HepG2 (cell line): ENCODE data around the gene TUBB4B. TPM values are rescaled to one million over a fixed set of nuclear protein-coding genes. Genes with fewer than 3 reads are reported as not detected.

ENCODE experiments used
- CBX5 ChIP-seq: sonication (generic); formaldehyde crosslinking; IDR thresholded peaks from 2 replicates; pipeline ENCODE4 v1.4.0; 2020; ENCODE audit warnings: missing genetic modification reagents, borderline replicate concordance
- FIP1L1 ChIP-seq: fragments of 200-400 bp; formaldehyde crosslinking; IDR thresholded peaks from 2 replicates; pipeline ENCODE4 v1.6.1; 2018; ENCODE audit warnings: low read depth, mild to moderate bottlenecking, low read length, moderate library complexity, borderline replicate concordance; ENCODE audit not compliant: insufficient read depth
- HNRNPL ChIP-seq: fragments of 200-400 bp; formaldehyde crosslinking; IDR thresholded peaks from 2 replicates; pipeline ENCODE4 v1.6.1; 2017; ENCODE audit warnings: mild to moderate bottlenecking, low read depth, low read length
- MNT ChIP-seq: fragments of 450-650 bp; IDR thresholded peaks from 2 replicates; pipeline ENCODE4 v1.6.1; 2016
- NONO ChIP-seq, 2 experiments: fragments of 450-650 bp in 1 of 2; sonication (generic) in 1 of 2; formaldehyde crosslinking in 1 of 2; IDR thresholded peaks in 1 of 2; conservative IDR thresholded peaks in 1 of 2; 2 replicates each; pipeline versions ENCODE4 v1.6.1 to v1.8.0; 2017 to 2022; ENCODE audit warnings: mild to moderate bottlenecking in 1 of 2, missing genetic modification reagents in 1 of 2, moderate library complexity in 1 of 2
- POLR2G ChIP-seq: fragments of 200-400 bp; formaldehyde crosslinking; IDR thresholded peaks from 2 replicates; pipeline ENCODE4 v1.6.1; 2018; ENCODE audit warnings: mild to moderate bottlenecking, low read depth, low read length, moderate library complexity
- RBFOX2 ChIP-seq: fragments of 200-400 bp; formaldehyde crosslinking; IDR thresholded peaks from 2 replicates; pipeline ENCODE4 v1.6.1; 2017; ENCODE audit warnings: low read depth, mild to moderate bottlenecking, low read length
- RFX1 ChIP-seq: fragments of 450-650 bp; IDR thresholded peaks from 2 replicates; pipeline ENCODE4 v1.6.1; 2017
- SALL1 ChIP-seq: sonication (generic); formaldehyde crosslinking; IDR thresholded peaks from 2 replicates; pipeline ENCODE4 v1.8.0; 2022; ENCODE audit warnings: mild to moderate bottlenecking, missing genetic modification reagents
- SP4 ChIP-seq: sonication (generic); formaldehyde crosslinking; IDR thresholded peaks from 2 replicates; pipeline ENCODE4 v1.8.1; 2023; ENCODE audit warnings: mild to moderate bottlenecking, missing genetic modification reagents
- U2AF1 ChIP-seq: fragments of 200-400 bp; formaldehyde crosslinking; optimal IDR thresholded peaks from 2 replicates; pipeline ENCODE3; 2017; ENCODE audit warnings: mild to moderate bottlenecking, low read depth, low read length
- ZNF143 ChIP-seq: sonication (generic); formaldehyde crosslinking; IDR thresholded peaks from 2 replicates; pipeline ENCODE4 v1.4.0; 2020; ENCODE audit warnings: missing genetic modification reagents
- ZNF256 ChIP-seq: sonication (generic); formaldehyde crosslinking; conservative IDR thresholded peaks from 2 replicates; pipeline ENCODE4 v1.4.0; 2020; ENCODE audit warnings: missing genetic modification reagents
- ZNF274 ChIP-seq: sonication (generic); formaldehyde crosslinking; IDR thresholded peaks from 2 replicates; pipeline ENCODE4 v1.5.1; 2020; ENCODE audit warnings: mild to moderate bottlenecking, missing genetic modification reagents
- ZNF552 ChIP-seq: sonication (generic); formaldehyde crosslinking; IDR thresholded peaks from 2 replicates; pipeline ENCODE4 v1.9.0; 2022; ENCODE audit warnings: missing genetic modification reagents, mild to moderate bottlenecking, borderline replicate concordance
- ZNF556 ChIP-seq: sonication (generic); formaldehyde crosslinking; IDR thresholded peaks from 2 replicates; pipeline ENCODE4 v1.4.0; 2020; ENCODE audit warnings: mild to moderate bottlenecking, missing genetic modification reagents, borderline replicate concordance
- ZNF563 ChIP-seq: sonication (generic); formaldehyde crosslinking; IDR thresholded peaks from 2 replicates; pipeline ENCODE4 v1.8.0; 2022; ENCODE audit warnings: mild to moderate bottlenecking, moderate library complexity, missing genetic modification reagents
- ZNF567 ChIP-seq: sonication (generic); formaldehyde crosslinking; IDR thresholded peaks from 2 replicates; pipeline ENCODE4 v1.8.1; 2023; ENCODE audit warnings: mild to moderate bottlenecking, missing genetic modification reagents, borderline replicate concordance
- polyA plus RNA-seq, 8 experiments: library from polyadenylated mRNA; depleted of rRNA in 3 of 8; stranded (reverse) in 7 of 8; unstranded in 1 of 8; fragments of >200 nt; fragmentation: Illumina TruSeq in 4 of 8; extraction: Trizol in 4 of 8; gene quantifications; 2 replicates each; pipeline versions ENCODE4 v1.2.1 to v1.2.3, GENCODE V29; 2011 to 2016; ENCODE audit warnings: low read depth in 4 of 8, missing spikeins in 1 of 8, mixed read lengths in 1 of 8; ENCODE audit not compliant: insufficient read depth in 1 of 8
- total RNA-seq, 5 experiments: library from RNA; depleted of rRNA; stranded (reverse); fragments of >200 nt; fragmentation: Illumina TruSeq; extraction: Trizol; gene quantifications; 2 replicates each; pipeline ENCODE4 v1.2.3, GENCODE V29; 2016; ENCODE audit warnings: low read depth in 1 of 5
- TF ChIP-seq, protein P1 (sequence below): sonication (generic); formaldehyde crosslinking; IDR thresholded peaks from 2 replicates; pipeline ENCODE4 v1.5.1; 2020; ENCODE audit warnings: missing genetic modification reagents, mild to moderate bottlenecking, borderline replicate concordance
- TF ChIP-seq, protein P2 (sequence below): sonication (generic); formaldehyde crosslinking; IDR thresholded peaks from 2 replicates; pipeline ENCODE4 v1.4.0; 2020; ENCODE audit warnings: mild to moderate bottlenecking, missing genetic modification reagents, borderline replicate concordance

The TUBB4B gene
- total and polyA plus RNA-seq, 2 of the 13 experiments (the other 11 are each of a cell fraction or from before 2014, with no cell fraction given) = 182 to 412 TPM

DNA sequence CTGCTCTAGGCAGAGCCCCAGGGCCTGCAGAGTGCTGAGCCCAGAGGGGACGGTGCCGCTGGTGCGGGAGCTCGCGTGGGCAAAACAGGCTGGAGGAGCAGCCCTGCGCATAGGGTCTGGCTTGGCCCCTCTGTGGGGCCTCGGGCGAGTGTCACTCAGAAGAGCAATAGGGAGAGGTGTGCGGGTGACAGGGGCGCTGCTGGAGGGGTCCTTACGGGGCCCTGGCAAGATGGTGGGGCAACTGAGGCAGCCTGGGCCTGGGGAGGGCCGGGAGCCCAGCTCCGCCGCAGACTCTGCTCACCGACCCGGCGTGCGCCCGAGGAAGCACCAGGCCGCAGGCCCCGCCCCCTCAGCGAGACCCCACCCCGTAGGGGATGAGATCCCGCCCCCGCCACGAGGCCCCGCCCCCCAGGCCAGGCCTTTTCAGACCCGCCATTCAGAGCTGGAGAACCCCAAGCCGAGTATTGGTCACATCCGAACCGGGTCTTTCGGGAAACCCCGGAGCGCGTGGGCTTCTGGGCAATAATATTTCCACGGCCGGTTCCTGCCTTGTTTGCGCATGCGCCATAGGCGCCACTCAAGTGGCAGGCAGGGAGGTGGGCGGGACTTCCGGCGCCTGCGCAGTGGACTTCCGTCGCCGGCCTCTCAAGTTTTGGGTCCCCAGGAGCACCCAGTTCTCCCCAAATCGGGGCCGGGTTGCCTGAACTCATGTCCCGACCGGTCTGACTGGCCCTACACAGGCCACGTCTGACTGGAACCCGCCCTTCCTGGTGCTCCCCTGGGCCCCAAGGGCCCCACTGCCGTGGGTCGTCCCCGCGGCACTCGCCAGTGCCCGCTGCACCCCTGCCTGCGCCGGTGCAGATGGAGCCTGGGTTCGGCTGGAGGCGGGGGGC lies 17.8 kb upstream of the TUBB4B start (continued):
- TF ChIP-seq ZNF143 (CRISPR knock-in tag) (peak; percentile 86), RFX1 (no peak), FIP1L1 (0 out of 2 replicates have a peak, but pooled peaks have one; percentile 11), NONO (IDR thresholded peaks at IDR 0.05) (no peak), NONO (CRISPR knock-in tag; conservative IDR thresholded peaks at IDR 0.05) (peak; percentile 42), ZNF567 (CRISPR knock-in tag) (0 out of 2 replicates have a peak, but pooled peaks have one; percentile 18), POLR2G (peak; percentile 79), MNT (peak; percentile 39; the same call in 1 of the 2 replicates), ZNF274 (CRISPR knock-in tag) (peak; percentile 64; the same call in 1 of the 2 replicates), CBX5 (peak; percentile 27; the same call in 1 of the 2 replicates), ZNF556 (CRISPR knock-in tag) (peak; percentile 63; the same call in 1 of the 2 replicates), ZNF552 (CRISPR knock-in tag) (no peak), U2AF1 (peak; percentile 60), SALL1 (peak; percentile 46), HNRNPL (0 out of 2 replicates have a peak, but pooled peaks have one; percentile 16), RBFOX2 (peak; percentile 74), ZNF256 (CRISPR knock-in tag) (0 out of 2 replicates have a peak, but pooled peaks have one; percentile 28), SP4 (CRISPR knock-in tag) (peak; percentile 72), ZNF563 (peak; percentile 53; the same call in 1 of the 2 replicates)
- TF ChIP-seq, protein P1, sequence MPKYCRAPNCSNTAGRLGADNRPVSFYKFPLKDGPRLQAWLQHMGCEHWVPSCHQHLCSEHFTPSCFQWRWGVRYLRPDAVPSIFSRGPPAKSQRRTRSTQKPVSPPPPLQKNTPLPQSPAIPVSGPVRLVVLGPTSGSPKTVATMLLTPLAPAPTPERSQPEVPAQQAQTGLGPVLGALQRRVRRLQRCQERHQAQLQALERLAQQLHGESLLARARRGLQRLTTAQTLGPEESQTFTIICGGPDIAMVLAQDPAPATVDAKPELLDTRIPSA (CRISPR knock-in tag) = 0 out of 2 replicates have a peak, but pooled peaks have one; percentile 50
- TF ChIP-seq, protein P2, sequence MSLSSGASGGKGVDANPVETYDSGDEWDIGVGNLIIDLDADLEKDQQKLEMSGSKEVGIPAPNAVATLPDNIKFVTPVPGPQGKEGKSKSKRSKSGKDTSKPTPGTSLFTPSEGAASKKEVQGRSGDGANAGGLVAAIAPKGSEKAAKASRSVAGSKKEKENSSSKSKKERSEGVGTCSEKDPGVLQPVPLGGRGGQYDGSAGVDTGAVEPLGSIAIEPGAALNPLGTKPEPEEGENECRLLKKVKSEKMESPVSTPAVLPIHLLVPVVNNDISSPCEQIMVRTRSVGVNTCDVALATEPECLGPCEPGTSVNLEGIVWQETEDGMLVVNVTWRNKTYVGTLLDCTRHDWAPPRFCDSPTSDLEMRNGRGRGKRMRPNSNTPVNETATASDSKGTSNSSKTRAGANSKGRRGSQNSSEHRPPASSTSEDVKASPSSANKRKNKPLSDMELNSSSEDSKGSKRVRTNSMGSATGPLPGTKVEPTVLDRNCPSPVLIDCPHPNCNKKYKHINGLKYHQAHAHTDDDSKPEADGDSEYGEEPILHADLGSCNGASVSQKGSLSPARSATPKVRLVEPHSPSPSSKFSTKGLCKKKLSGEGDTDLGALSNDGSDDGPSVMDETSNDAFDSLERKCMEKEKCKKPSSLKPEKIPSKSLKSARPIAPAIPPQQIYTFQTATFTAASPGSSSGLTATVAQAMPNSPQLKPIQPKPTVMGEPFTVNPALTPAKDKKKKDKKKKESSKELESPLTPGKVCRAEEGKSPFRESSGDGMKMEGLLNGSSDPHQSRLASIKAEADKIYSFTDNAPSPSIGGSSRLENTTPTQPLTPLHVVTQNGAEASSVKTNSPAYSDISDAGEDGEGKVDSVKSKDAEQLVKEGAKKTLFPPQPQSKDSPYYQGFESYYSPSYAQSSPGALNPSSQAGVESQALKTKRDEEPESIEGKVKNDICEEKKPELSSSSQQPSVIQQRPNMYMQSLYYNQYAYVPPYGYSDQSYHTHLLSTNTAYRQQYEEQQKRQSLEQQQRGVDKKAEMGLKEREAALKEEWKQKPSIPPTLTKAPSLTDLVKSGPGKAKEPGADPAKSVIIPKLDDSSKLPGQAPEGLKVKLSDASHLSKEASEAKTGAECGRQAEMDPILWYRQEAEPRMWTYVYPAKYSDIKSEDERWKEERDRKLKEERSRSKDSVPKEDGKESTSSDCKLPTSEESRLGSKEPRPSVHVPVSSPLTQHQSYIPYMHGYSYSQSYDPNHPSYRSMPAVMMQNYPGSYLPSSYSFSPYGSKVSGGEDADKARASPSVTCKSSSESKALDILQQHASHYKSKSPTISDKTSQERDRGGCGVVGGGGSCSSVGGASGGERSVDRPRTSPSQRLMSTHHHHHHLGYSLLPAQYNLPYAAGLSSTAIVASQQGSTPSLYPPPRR (CRISPR knock-in tag) = peak; percentile 12; the same call in 1 of the 2 replicates
